ENCODE measurements around the gene HNRNPUL1. TPM values are rescaled to one million over a fixed set of nuclear protein-coding genes. Genes with fewer than 3 reads are reported as not detected.

The HNRNPUL1 gene
- total RNA-seq, 2 donors from 2014 or later = 88.8 to 109 TPM

GRCh38 chr19:41230067-41230857, 33.9 kb upstream of the HNRNPUL1 start:
- Histone ChIP-seq H3K27me3 (no peaks in the 10 kb centered on the region), H3K4me1 (peaks cover 0 to 18% of the 10 kb centered on the region in 2 donors), H3K36me3 (peaks cover 26% of the 10 kb centered on the region), H3K4me3 (no peak overlapping the region), H3K9me3 (no peaks in the 10 kb centered on the region), H3K27ac (no peak overlapping the region)
- no peak for DNase-seq (ENCODE audit: low spot score)
- TF ChIP-seq, protein P1, sequence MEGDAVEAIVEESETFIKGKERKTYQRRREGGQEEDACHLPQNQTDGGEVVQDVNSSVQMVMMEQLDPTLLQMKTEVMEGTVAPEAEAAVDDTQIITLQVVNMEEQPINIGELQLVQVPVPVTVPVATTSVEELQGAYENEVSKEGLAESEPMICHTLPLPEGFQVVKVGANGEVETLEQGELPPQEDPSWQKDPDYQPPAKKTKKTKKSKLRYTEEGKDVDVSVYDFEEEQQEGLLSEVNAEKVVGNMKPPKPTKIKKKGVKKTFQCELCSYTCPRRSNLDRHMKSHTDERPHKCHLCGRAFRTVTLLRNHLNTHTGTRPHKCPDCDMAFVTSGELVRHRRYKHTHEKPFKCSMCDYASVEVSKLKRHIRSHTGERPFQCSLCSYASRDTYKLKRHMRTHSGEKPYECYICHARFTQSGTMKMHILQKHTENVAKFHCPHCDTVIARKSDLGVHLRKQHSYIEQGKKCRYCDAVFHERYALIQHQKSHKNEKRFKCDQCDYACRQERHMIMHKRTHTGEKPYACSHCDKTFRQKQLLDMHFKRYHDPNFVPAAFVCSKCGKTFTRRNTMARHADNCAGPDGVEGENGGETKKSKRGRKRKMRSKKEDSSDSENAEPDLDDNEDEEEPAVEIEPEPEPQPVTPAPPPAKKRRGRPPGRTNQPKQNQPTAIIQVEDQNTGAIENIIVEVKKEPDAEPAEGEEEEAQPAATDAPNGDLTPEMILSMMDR (IDR thresholded peaks at IDR 0.05) = no peak

GRCh38 chr19:41232686-41233085, 31.5 kb upstream of the HNRNPUL1 start:
- H3K9me3 ChIP-seq = no peaks in the 10 kb centered on the region
- H3K4me3 ChIP-seq = no peak overlapping the region
- H3K27ac ChIP-seq = no peak overlapping the region
- no peaks in the 10 kb centered on the region for H3K27me3 ChIP-seq
- H3K36me3 ChIP-seq = peaks cover 41% of the 10 kb centered on the region
- H3K4me1 ChIP-seq = no peaks in the 10 kb centered on the region
- TF ChIP-seq, protein P1 (IDR thresholded peaks at IDR 0.05) = no peak
- DNase-seq (ENCODE audit: low spot score) = no peak

DNA sequence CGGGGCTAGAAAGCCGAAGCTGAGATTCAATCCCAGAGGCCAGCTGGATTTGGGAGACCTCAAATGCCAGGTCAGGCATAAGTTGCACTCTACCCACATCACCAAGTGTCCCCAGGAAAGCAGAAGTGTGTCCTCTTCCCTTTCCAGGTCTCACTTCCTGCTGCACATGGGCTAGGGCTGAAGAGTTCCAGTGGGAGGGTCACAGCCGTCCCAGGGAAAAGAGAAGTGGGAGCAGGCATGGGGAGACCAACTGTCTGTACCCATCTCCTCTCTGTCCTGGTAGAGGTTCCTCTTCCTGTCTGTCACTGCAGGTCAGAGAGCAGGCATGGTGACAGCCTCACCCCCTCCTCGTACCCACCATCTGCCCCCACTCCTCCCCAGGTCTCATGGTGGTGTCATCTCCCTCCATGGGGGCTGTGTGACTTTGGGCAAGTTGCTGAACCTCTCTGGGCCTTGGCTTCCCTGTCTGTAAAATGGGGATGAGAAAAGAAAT, 30.4 kb upstream of the HNRNPUL1 start:
- Histone ChIP-seq H3K36me3 (peaks cover 50% of the 10 kb centered on the region), H3K4me1 (no peaks in the 10 kb centered on the region), H3K27me3 (no peaks in the 10 kb centered on the region), H3K4me3 (no peak overlapping the region), H3K27ac (no peak overlapping the region), H3K9me3 (no peaks in the 10 kb centered on the region)
- TF ChIP-seq, protein P1 (IDR thresholded peaks at IDR 0.05) = no peak
- DNase-seq (ENCODE audit: low spot score) = no peak

GRCh38 chr19:41234512-41235168, 29.5 kb upstream of the HNRNPUL1 start:
- no peak for DNase-seq (ENCODE audit: low spot score)
- TF ChIP-seq, protein P1 (IDR thresholded peaks at IDR 0.05) = no peak
- Histone ChIP-seq H3K9me3 (no peaks in the 10 kb centered on the region), H3K4me3 (no peak overlapping the region), H3K27ac (no peak overlapping the region), H3K36me3 (peaks cover 58% of the 10 kb centered on the region), H3K4me1 (no peaks in the 10 kb centered on the region), H3K27me3 (no peaks in the 10 kb centered on the region)

DNA sequence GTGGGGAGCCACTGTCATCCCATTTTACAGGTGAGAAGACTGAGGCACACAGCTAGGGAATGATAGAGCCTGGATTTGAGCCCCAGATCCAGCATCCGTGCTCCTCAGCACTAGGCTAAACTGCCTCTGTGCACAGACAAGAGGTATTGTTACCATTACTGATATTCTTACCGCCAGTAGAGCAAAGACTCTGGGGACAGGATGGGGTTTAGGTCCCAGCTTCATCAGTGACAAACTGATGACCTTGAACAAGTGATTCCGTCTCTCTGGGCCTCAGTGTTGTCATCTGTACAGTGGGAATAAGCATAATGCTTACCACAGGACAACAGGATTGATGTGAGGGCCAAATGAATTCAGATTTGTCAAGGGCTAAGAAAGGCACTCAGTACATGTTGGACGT, 28.7 kb upstream of the HNRNPUL1 start:
- H3K4me3 ChIP-seq = no peak overlapping the region
- H3K27me3 ChIP-seq = no peaks in the 10 kb centered on the region
- H3K9me3 ChIP-seq = no peaks in the 10 kb centered on the region
- peaks cover 60% of the 10 kb centered on the region for H3K36me3 ChIP-seq
- DNase-seq (ENCODE audit: low spot score) = no peak
- no peak overlapping the region for H3K27ac ChIP-seq
- TF ChIP-seq, protein P1 (IDR thresholded peaks at IDR 0.05) = no peak
- H3K4me1 ChIP-seq = no peaks in the 10 kb centered on the region
